Colonic mucosa (tissue), 4 donors: ENCODE results near the gene HPS6. TPM values are rescaled to one million over a fixed set of nuclear protein-coding genes. Genes with fewer than 3 reads are reported as not detected.

ENCODE experiments used
- DNase-seq: peaks from one replicate; pipeline ENCODE4 v3.0.0-alpha.2; 2020
- H3K27ac ChIP-seq: fragments of 200-600 bp; one replicate; pipeline ENCODE4 v1.8.0; 2021
- H3K27me3 ChIP-seq: fragments of 200-600 bp; one replicate; pipeline ENCODE4 v1.8.0; 2021
- H3K36me3 ChIP-seq: fragments of 200-600 bp; one replicate; pipeline ENCODE4 v1.8.0; 2021
- H3K4me1 ChIP-seq: fragments of 200-600 bp; one replicate; pipeline ENCODE4 v1.8.0; 2021; ENCODE audit warnings: mild to moderate bottlenecking
- H3K4me3 ChIP-seq: fragments of 200-600 bp; one replicate; pipeline ENCODE4 v1.8.0; 2021
- H3K9ac ChIP-seq, 2 donors: one replicate each; pipeline ENCODE4 v1.7.0; 2013; ENCODE audit warnings: control low read depth in 2 of 2, low read depth in 2 of 2, low read length in 2 of 2
- H3K9me3 ChIP-seq: fragments of 200-600 bp; one replicate; pipeline ENCODE4 v1.8.0; 2021
- CTCF ChIP-seq: fragments of 200-600 bp; IDR thresholded peaks from one replicate; pipeline ENCODE4 v1.8.0; 2022; ENCODE audit warnings: antibody characterized with exemption, mild to moderate bottlenecking
- intact Hi-C: fragments of 100-400 bp; cut with DNase I; formaldehyde crosslinking; loops from one replicate; pipeline ENCODE4 v1.14.1; 2022
- total RNA-seq, 2 donors: library from RNA; stranded (reverse); fragmentation: NEBNext Ultra II Directional in 1 of 2; extraction: Animal tissue kit (Norgen Biotek cat#: 25700) in 1 of 2; gene quantifications; one replicate each; pipeline ENCODE4 v1.2.1, GENCODE V29; 2021
- donor health status: healthy.
- donor health status: DM: no; HTN: no; CAD: no.
- donor health status: DM: no; HTN: no; CAD: no.

The HPS6 gene
- total RNA-seq, 2 donors from 2014 or later = 21.9 to 26.6 TPM

GRCh38 chr10:102115775-102116174 lies 50.6 kb downstream of the HPS6 start:
- intact Hi-C loops = no loop called here
- no peak for TF ChIP-seq CTCF
- no peak overlapping the region for H3K4me3 ChIP-seq
- no peak for DNase-seq
- peak overlapping the region in 1 of 2 donors; percentile 79 for H3K9ac ChIP-seq
- peak overlapping the region; percentile 73 for H3K27ac ChIP-seq
- H3K36me3 ChIP-seq = peaks cover 8% of the 10 kb centered on the region
- H3K4me1 ChIP-seq = peaks cover 38% of the 10 kb centered on the region
- no peaks in the 10 kb centered on the region for H3K9me3 ChIP-seq
- no peaks in the 10 kb centered on the region for H3K27me3 ChIP-seq

- Histone ChIP-seq H3K4me3 (no peak overlapping the region), H3K27ac (peak overlapping the region; percentile 84), H3K9ac (peak overlapping the region; percentile 44 to 68), H3K27me3 (no peaks in the 10 kb centered on the region), H3K4me1 (peaks cover 38% of the 10 kb centered on the region), H3K36me3 (no peaks in the 10 kb centered on the region), H3K9me3 (no peaks in the 10 kb centered on the region)
- no peak for TF ChIP-seq CTCF
- DNase-seq = no peak
- intact Hi-C loops = no loop called here
These were observed 51.5 kb downstream of the HPS6 start for GRCh38 chr10:102116656-102117055.

Other genes with a start within 250 kb of the HPS6 start
- gene OGA, start 246.9 kb upstream of the HPS6 start, total RNA-seq = 10 to 100 TPM; 70.4 to 77.8 TPM
- gene KCNIP2, start 221.5 kb upstream of the HPS6 start, total RNA-seq = 1 to 10 TPM; 1.5 to 2.8 TPM
- 10 to 100 TPM; 25.1 to 31.3 TPM for gene ARMH3, start 9.2 kb upstream of the HPS6 start, total RNA-seq
- 10 to 100 TPM; 30.8 to 31.4 TPM for gene LDB1, start 55.0 kb downstream of the HPS6 start, total RNA-seq
- 10 to 100 TPM; 17.0 to 36.1 TPM for gene PPRC1, start 67.7 kb downstream of the HPS6 start, total RNA-seq
- gene NOLC1, start 87.0 kb downstream of the HPS6 start, total RNA-seq = 10 to 100 TPM; 34.5 to 68.2 TPM
- gene ELOVL3, start 160.9 kb downstream of the HPS6 start, total RNA-seq = under 1 TPM in 1 of 2 donors, not detected in 1; 0.24 TPM
- gene PITX3, start 176.2 kb downstream of the HPS6 start, total RNA-seq = not detected
- 10 to 100 TPM; 59.8 to 73.4 TPM for gene GBF1, start 180.2 kb downstream of the HPS6 start, total RNA-seq